Measurements from ENCODE around the gene TEAD1. TPM values are rescaled to one million over a fixed set of nuclear protein-coding genes. Genes with fewer than 3 reads are reported as not detected.

Gene TEAD1
- total and polyA plus RNA-seq, 10 of the 15 experiments (the other 5 are each of a cell fraction or from before 2014, with no cell fraction given), result 0.01 to 0.59 (median 0.04) TPM; not detected in 6

DNA sequence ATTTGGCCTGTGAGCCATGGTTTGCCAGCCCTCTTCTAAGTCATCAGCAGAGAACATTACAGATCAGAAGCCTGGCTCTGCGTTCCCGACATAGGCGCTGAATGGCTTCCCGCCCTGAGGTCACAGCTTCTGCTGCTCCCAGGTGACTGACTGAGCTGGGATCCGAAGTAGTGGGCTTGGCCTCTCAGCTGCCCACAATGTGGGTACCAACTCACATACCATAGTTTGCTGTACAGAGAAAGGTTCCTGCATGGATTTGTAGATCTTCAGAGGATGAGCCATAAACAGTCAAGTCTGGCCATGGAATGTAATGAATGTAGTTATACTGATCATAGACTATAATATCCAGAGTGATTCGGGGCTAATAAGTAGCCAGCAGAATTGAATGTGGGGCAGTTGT is 42.6 kb downstream of the TEAD1 start:
- Histone ChIP-seq H3K4me3 (no peak overlapping the region), H3K4me1 (ENCODE audit: control insufficient read depth, insufficient read depth, low read length) (no peaks in the 10 kb centered on the region; the same call in 1 of the 2 replicates), H3K79me2 (ENCODE audit: control insufficient read depth, insufficient read depth, low read length) (no peaks in the 10 kb centered on the region), H3K9me3 (replicated peaks; ENCODE audit: control insufficient read depth, insufficient read depth, low read length) (no peaks in the 10 kb centered on the region; the same call in 2 of the 3 replicates), H3K4me2 (ENCODE audit: control insufficient read depth, insufficient read depth) (no peak overlapping the region), H3K36me3 (ENCODE audit: control insufficient read depth in 2 of 2, insufficient read depth in 2 of 2, low read length in 1 of 2) (no peaks in the 10 kb centered on the region), H3K27ac (ENCODE audit: control insufficient read depth, insufficient read depth) (no peak overlapping the region), H4K20me1 (ENCODE audit: control insufficient read depth, insufficient read depth) (no peaks in the 10 kb centered on the region), H2AFZ (ENCODE audit: control insufficient read depth, low read depth, low read length) (no peak overlapping the region), H3K9ac (ENCODE audit: control insufficient read depth, insufficient read depth, low read length) (no peak overlapping the region), H3K27me3 (replicated peaks in 1 of 2; ENCODE audit: control insufficient read depth in 2 of 2, insufficient read depth in 2 of 2, low read length in 1 of 2) (no peaks in the 10 kb centered on the region; a peak in 2 of 4 replicates)
- POLR2A ChIA-PET, result interaction anchor here (0.6 kb wide), 1 partner anchor 1477 kb away, joined by 4 read pairs; no protein-coding TSS in a partner anchor
- CTCF ChIA-PET, result no interaction called here
- no TSS peak for BruUV-seq (replicated peaks)
- DNase-seq (ENCODE audit: low read depth, low spot score) (no peak), ATAC-seq (no peak), FAIRE-seq (no peak)
- WGBS (ENCODE audit: insufficient coverage, insufficient replicate concordance, low lambda C conversion rate, missing lambda C conversion rate), result 67% methylated on average over 6 of the region's 6 CpGs
- RAD21 ChIA-PET (ENCODE audit: unreplicated experiment), result no interaction called here
- in situ Hi-C loops (cut with MboI) (no loop called here), intact Hi-C loops (cut with micrococcal nuclease; ENCODE audit: unreplicated experiment) (no loop called here)
- SMC1A ChIA-PET (ENCODE audit: uncharacterized antibody, unreplicated experiment), result no interaction called here
- TF ChIP-seq CHD4 (IDR thresholded peaks at IDR 0.05), result no peak
- TF ChIP-seq NR2C2 (IDR thresholded peaks at IDR 0.05; ENCODE audit: borderline replicate concordance, control insufficient read depth, insufficient read length, low read depth), result no peak
- TF ChIP-seq, protein P1, sequence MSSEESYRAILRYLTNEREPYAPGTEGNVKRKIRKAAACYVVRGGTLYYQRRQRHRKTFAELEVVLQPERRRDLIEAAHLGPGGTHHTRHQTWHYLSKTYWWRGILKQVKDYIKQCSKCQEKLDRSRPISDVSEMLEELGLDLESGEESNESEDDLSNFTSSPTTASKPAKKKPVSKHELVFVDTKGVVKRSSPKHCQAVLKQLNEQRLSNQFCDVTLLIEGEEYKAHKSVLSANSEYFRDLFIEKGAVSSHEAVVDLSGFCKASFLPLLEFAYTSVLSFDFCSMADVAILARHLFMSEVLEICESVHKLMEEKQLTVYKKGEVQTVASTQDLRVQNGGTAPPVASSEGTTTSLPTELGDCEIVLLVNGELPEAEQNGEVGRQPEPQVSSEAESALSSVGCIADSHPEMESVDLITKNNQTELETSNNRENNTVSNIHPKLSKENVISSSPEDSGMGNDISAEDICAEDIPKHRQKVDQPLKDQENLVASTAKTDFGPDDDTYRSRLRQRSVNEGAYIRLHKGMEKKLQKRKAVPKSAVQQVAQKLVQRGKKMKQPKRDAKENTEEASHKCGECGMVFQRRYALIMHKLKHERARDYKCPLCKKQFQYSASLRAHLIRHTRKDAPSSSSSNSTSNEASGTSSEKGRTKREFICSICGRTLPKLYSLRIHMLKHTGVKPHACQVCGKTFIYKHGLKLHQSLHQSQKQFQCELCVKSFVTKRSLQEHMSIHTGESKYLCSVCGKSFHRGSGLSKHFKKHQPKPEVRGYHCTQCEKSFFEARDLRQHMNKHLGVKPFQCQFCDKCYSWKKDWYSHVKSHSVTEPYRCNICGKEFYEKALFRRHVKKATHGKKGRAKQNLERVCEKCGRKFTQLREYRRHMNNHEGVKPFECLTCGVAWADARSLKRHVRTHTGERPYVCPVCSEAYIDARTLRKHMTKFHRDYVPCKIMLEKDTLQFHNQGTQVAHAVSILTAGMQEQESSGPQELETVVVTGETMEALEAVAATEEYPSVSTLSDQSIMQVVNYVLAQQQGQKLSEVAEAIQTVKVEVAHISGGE (CRISPR knock-in tag; IDR thresholded peaks at IDR 0.05), result no peak
- TF ChIP-seq, protein P2, sequence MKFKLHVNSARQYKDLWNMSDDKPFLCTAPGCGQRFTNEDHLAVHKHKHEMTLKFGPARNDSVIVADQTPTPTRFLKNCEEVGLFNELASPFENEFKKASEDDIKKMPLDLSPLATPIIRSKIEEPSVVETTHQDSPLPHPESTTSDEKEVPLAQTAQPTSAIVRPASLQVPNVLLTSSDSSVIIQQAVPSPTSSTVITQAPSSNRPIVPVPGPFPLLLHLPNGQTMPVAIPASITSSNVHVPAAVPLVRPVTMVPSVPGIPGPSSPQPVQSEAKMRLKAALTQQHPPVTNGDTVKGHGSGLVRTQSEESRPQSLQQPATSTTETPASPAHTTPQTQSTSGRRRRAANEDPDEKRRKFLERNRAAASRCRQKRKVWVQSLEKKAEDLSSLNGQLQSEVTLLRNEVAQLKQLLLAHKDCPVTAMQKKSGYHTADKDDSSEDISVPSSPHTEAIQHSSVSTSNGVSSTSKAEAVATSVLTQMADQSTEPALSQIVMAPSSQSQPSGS (IDR thresholded peaks at IDR 0.05; ENCODE audit: low read length), result no peak
- TF ChIP-seq, protein P3, sequence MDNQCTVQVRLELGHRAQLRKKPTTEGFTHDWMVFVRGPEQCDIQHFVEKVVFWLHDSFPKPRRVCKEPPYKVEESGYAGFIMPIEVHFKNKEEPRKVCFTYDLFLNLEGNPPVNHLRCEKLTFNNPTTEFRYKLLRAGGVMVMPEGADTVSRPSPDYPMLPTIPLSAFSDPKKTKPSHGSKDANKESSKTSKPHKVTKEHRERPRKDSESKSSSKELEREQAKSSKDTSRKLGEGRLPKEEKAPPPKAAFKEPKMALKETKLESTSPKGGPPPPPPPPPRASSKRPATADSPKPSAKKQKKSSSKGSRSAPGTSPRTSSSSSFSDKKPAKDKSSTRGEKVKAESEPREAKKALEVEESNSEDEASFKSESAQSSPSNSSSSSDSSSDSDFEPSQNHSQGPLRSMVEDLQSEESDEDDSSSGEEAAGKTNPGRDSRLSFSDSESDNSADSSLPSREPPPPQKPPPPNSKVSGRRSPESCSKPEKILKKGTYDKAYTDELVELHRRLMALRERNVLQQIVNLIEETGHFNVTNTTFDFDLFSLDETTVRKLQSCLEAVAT (IDR thresholded peaks at IDR 0.05), result no peak
- TF ChIP-seq IKZF1 (conservative IDR thresholded peaks at IDR 0.05), result no peak
- no peak for TF ChIP-seq CBX3 (IDR thresholded peaks at IDR 0.05; ENCODE audit: borderline replicate concordance, low read depth)
- no peak for TF ChIP-seq RAD51 (IDR thresholded peaks at IDR 0.05)
- no peak for TF ChIP-seq CEBPB (IDR thresholded peaks at IDR 0.05; ENCODE audit: borderline replicate concordance in 1 of 2, low read depth in 2 of 2, low read length in 2 of 2)
- TF ChIP-seq NRF1 (conservative IDR thresholded peaks at IDR 0.05; ENCODE audit: low read depth, low read length), result no peak
- no peak for TF ChIP-seq CBFB (IDR thresholded peaks at IDR 0.05; ENCODE audit: low read depth)
- no peak for TF ChIP-seq SMARCA5 (IDR thresholded peaks at IDR 0.05)
- TF ChIP-seq RUNX3 (IDR thresholded peaks at IDR 0.05; ENCODE audit: low read length), result no peak
- TF ChIP-seq STAT1 (conservative IDR thresholded peaks at IDR 0.05), result no peak
- no peak for TF ChIP-seq TCF12 (IDR thresholded peaks at IDR 0.05; ENCODE audit: low read depth, low read length)
- TF ChIP-seq, protein P4, sequence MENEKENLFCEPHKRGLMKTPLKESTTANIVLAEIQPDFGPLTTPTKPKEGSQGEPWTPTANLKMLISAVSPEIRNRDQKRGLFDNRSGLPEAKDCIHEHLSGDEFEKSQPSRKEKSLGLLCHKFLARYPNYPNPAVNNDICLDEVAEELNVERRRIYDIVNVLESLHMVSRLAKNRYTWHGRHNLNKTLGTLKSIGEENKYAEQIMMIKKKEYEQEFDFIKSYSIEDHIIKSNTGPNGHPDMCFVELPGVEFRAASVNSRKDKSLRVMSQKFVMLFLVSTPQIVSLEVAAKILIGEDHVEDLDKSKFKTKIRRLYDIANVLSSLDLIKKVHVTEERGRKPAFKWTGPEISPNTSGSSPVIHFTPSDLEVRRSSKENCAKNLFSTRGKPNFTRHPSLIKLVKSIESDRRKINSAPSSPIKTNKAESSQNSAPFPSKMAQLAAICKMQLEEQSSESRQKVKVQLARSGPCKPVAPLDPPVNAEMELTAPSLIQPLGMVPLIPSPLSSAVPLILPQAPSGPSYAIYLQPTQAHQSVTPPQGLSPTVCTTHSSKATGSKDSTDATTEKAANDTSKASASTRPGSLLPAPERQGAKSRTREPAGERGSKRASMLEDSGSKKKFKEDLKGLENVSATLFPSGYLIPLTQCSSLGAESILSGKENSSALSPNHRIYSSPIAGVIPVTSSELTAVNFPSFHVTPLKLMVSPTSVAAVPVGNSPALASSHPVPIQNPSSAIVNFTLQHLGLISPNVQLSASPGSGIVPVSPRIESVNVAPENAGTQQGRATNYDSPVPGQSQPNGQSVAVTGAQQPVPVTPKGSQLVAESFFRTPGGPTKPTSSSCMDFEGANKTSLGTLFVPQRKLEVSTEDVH (IDR thresholded peaks at IDR 0.05; ENCODE audit: low read depth, partially characterized antibody), result no peak
- no peak for TF ChIP-seq NR2F1 (conservative IDR thresholded peaks at IDR 0.05)
